ENCODE data around the gene DICER1. TPM values are rescaled to one million over a fixed set of nuclear protein-coding genes. Genes with fewer than 3 reads are reported as not detected.

The DICER1 gene
- total RNA-seq, 1 donor from 2014 or later, result 63.3 TPM

GRCh38 chr14:95069547-95069946, 87.8 kb downstream of the DICER1 start:
- TF ChIP-seq, protein P1, sequence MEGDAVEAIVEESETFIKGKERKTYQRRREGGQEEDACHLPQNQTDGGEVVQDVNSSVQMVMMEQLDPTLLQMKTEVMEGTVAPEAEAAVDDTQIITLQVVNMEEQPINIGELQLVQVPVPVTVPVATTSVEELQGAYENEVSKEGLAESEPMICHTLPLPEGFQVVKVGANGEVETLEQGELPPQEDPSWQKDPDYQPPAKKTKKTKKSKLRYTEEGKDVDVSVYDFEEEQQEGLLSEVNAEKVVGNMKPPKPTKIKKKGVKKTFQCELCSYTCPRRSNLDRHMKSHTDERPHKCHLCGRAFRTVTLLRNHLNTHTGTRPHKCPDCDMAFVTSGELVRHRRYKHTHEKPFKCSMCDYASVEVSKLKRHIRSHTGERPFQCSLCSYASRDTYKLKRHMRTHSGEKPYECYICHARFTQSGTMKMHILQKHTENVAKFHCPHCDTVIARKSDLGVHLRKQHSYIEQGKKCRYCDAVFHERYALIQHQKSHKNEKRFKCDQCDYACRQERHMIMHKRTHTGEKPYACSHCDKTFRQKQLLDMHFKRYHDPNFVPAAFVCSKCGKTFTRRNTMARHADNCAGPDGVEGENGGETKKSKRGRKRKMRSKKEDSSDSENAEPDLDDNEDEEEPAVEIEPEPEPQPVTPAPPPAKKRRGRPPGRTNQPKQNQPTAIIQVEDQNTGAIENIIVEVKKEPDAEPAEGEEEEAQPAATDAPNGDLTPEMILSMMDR (IDR thresholded peaks at IDR 0.05), result no peak
- Mint-ChIP-seq H3K36me3 (ENCODE audit: low read depth) (no peaks in the 10 kb centered on the region), H3K4me3 (ENCODE audit: unreplicated experiment) (no peak overlapping the region), H3K27ac (ENCODE audit: unreplicated experiment) (no peak overlapping the region), H3K27me3 (ENCODE audit: low read depth) (peaks cover 4% of the 10 kb centered on the region), H3K4me1 (ENCODE audit: low read depth) (peaks cover 4% of the 10 kb centered on the region), H3K9me3 (ENCODE audit: low read depth) (no peaks in the 10 kb centered on the region)
- DNase-seq (ENCODE audit: low spot score), result no peak

DNA sequence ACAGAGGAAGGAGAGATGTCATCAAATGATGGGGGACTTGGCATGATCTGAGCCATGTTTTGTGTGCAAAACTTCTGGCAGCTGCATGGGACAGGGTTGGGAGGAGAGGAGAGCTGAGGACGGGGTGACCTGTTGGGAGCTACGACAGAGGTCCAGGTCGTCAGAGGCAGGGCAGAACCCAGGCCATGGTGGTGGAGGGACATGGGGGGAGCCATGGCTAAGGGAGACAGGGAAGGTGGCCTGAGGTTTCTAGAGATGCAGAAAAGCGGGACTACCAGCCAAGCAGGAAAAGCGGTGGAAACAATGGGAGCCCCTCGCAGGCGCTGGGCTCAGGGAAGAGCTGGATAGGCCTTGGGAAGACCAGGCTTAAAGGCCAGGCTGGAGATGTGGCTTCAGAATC, 88.3 kb downstream of the DICER1 start:
- peaks cover 4% of the 10 kb centered on the region for H3K4me1 Mint-ChIP-seq (ENCODE audit: low read depth)
- H3K36me3 Mint-ChIP-seq (ENCODE audit: low read depth), result no peaks in the 10 kb centered on the region
- H3K9me3 Mint-ChIP-seq (ENCODE audit: low read depth), result no peaks in the 10 kb centered on the region
- H3K4me3 Mint-ChIP-seq (ENCODE audit: unreplicated experiment), result no peak overlapping the region
- H3K27me3 Mint-ChIP-seq (ENCODE audit: low read depth), result peaks cover 4% of the 10 kb centered on the region
- DNase-seq (ENCODE audit: low spot score), result no peak
- H3K27ac Mint-ChIP-seq (ENCODE audit: unreplicated experiment), result no peak overlapping the region
- TF ChIP-seq, protein P1 (IDR thresholded peaks at IDR 0.05), result no peak

GRCh38 chr14:95068521-95068920, 88.8 kb downstream of the DICER1 start:
- H3K4me3 Mint-ChIP-seq (ENCODE audit: unreplicated experiment), result no peak overlapping the region
- no peak for DNase-seq (ENCODE audit: low spot score)
- peaks cover 4% of the 10 kb centered on the region for H3K4me1 Mint-ChIP-seq (ENCODE audit: low read depth)
- H3K9me3 Mint-ChIP-seq (ENCODE audit: low read depth), result no peaks in the 10 kb centered on the region
- H3K27ac Mint-ChIP-seq (ENCODE audit: unreplicated experiment), result no peak overlapping the region
- peaks cover 4% of the 10 kb centered on the region for H3K27me3 Mint-ChIP-seq (ENCODE audit: low read depth)
- no peaks in the 10 kb centered on the region for H3K36me3 Mint-ChIP-seq (ENCODE audit: low read depth)
- TF ChIP-seq, protein P1 (IDR thresholded peaks at IDR 0.05), result no peak

GRCh38 chr14:95068080-95068479, 89.2 kb downstream of the DICER1 start:
- DNase-seq (ENCODE audit: low spot score), result no peak
- Mint-ChIP-seq H3K36me3 (ENCODE audit: low read depth) (no peaks in the 10 kb centered on the region), H3K4me1 (ENCODE audit: low read depth) (peaks cover 8% of the 10 kb centered on the region), H3K9me3 (ENCODE audit: low read depth) (no peaks in the 10 kb centered on the region), H3K27ac (ENCODE audit: unreplicated experiment) (no peak overlapping the region), H3K27me3 (ENCODE audit: low read depth) (peaks cover 4% of the 10 kb centered on the region), H3K4me3 (ENCODE audit: unreplicated experiment) (no peak overlapping the region)
- TF ChIP-seq, protein P1 (IDR thresholded peaks at IDR 0.05), result no peak

DNA sequence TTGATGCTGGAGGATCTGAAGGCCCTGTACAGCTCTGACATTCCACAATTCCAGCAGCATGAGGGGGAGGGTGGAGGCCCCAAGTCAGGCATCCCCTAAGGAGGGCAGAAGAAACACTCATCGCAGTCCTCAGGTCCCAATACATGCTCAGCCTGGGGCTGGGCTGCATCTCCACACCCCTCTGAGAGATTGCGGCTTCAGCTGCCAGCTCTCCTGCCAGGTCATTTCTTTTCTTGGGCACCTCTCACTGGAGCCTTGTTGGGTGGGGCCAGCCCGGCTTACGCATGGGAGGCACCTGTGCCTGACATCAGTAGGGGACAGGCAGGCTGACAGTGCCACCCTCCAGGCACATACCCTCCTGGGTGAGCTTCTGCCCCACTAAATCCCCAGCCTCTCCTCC, 89.8 kb downstream of the DICER1 start:
- no peak overlapping the region for H3K4me3 Mint-ChIP-seq (ENCODE audit: unreplicated experiment)
- peaks cover 9% of the 10 kb centered on the region for H3K4me1 Mint-ChIP-seq (ENCODE audit: low read depth)
- TF ChIP-seq, protein P1 (IDR thresholded peaks at IDR 0.05), result no peak
- no peak overlapping the region for H3K27ac Mint-ChIP-seq (ENCODE audit: unreplicated experiment)
- H3K27me3 Mint-ChIP-seq (ENCODE audit: low read depth), result peaks cover 4% of the 10 kb centered on the region
- no peaks in the 10 kb centered on the region for H3K36me3 Mint-ChIP-seq (ENCODE audit: low read depth)
- no peaks in the 10 kb centered on the region for H3K9me3 Mint-ChIP-seq (ENCODE audit: low read depth)
- no peak for DNase-seq (ENCODE audit: low spot score)
